NB4 (cell line): ENCODE measurements around the gene H19.

Experiments
- DNase-seq: peaks from one replicate; pipeline ENCODE4 v3.0.0; 2010; ENCODE audit warnings: low read depth
- H3K4me3 ChIP-seq: one replicate; pipeline ENCODE4 v1.5.1; 2011; ENCODE audit warnings: mild to moderate bottlenecking, low read depth, low read length, moderate library complexity
- MYC ChIP-seq: IDR thresholded peaks from 2 replicates; pipeline ENCODE4 v1.6.1; 2011; ENCODE audit warnings: low read depth, low read length
- POLR2A ChIP-seq: IDR thresholded peaks from 2 replicates; pipeline ENCODE4 v1.6.1; 2011; ENCODE audit warnings: mild to moderate bottlenecking; ENCODE audit not compliant: insufficient read length; ENCODE audit errors: extremely low read depth
- TF ChIP-seq, protein P1 (sequence below): IDR thresholded peaks from one replicate; pipeline ENCODE4 v1.5.1; 2012; ENCODE audit warnings: low read depth, low read length
- TF ChIP-seq, protein P2 (sequence below): IDR thresholded peaks from 2 replicates; pipeline ENCODE4 v1.6.1; 2011; ENCODE audit warnings: low read depth, low read length

H19 gene

DNA sequence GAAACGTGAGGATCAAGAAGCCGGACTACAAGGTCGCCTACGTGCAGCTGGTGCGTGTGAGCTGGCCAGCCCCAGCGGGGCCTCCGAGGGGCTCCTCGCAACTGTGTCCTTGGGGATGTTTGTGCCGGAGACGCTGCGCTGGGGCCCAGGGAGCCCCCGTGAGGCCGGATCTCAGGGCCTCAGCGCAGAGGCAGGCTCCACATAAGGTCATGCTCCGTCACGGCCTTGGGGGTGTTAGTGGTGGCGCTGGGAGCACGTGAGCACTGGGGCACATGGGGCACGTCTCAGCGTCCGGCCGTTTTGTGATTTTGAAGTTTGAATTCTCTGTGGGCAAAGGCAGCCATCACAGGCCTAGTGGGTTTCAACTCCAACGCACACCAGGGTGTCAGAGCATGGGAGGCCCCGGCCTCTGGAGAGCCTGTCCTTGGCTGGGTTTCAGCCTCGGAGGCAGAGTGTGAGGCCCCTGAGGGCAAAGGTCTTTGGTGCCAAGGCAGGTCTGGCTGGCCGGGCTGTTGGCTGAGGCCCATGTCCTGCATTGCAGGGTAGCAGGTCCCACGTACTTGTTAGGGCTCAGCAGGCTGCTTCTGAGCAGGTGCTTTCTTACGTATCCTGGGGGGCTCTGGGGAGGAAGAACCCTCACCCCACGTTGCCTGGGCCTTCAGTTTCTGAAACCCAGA, 44.7 kb downstream of the H19 start:
- no peak for TF ChIP-seq POLR2A
- no peak for TF ChIP-seq MYC
- TF ChIP-seq, protein P1, sequence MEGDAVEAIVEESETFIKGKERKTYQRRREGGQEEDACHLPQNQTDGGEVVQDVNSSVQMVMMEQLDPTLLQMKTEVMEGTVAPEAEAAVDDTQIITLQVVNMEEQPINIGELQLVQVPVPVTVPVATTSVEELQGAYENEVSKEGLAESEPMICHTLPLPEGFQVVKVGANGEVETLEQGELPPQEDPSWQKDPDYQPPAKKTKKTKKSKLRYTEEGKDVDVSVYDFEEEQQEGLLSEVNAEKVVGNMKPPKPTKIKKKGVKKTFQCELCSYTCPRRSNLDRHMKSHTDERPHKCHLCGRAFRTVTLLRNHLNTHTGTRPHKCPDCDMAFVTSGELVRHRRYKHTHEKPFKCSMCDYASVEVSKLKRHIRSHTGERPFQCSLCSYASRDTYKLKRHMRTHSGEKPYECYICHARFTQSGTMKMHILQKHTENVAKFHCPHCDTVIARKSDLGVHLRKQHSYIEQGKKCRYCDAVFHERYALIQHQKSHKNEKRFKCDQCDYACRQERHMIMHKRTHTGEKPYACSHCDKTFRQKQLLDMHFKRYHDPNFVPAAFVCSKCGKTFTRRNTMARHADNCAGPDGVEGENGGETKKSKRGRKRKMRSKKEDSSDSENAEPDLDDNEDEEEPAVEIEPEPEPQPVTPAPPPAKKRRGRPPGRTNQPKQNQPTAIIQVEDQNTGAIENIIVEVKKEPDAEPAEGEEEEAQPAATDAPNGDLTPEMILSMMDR = no peak
- TF ChIP-seq, protein P2, sequence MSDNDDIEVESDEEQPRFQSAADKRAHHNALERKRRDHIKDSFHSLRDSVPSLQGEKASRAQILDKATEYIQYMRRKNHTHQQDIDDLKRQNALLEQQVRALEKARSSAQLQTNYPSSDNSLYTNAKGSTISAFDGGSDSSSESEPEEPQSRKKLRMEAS = no peak
- no peak overlapping the region for H3K4me3 ChIP-seq
- DNase-seq = no peak

DNA sequence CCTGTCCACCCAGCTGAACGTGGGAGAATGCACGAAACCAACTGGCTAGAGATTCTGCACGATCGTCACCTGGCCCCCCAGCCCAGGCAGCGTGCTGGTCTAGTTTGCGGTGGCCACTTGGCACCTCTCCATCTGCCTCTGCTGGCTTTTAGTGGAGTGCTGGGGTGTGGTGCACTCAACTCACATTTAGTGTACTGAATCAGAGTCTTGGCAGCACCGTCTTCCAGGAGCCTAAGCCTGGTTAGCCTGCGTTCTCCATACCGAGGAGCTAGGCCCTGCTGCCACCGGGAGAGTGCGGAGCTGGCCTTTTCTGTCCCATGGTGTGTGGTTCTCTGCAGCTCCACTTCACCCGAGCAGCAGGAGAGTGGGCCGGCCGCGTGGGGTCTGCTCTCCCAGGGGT, 47.7 kb downstream of the H19 start:
- H3K4me3 ChIP-seq = no peak overlapping the region
- no peak for DNase-seq
- TF ChIP-seq, protein P2 = no peak
- TF ChIP-seq POLR2A = no peak
- TF ChIP-seq MYC = no peak
- TF ChIP-seq, protein P1 = no peak

DNA sequence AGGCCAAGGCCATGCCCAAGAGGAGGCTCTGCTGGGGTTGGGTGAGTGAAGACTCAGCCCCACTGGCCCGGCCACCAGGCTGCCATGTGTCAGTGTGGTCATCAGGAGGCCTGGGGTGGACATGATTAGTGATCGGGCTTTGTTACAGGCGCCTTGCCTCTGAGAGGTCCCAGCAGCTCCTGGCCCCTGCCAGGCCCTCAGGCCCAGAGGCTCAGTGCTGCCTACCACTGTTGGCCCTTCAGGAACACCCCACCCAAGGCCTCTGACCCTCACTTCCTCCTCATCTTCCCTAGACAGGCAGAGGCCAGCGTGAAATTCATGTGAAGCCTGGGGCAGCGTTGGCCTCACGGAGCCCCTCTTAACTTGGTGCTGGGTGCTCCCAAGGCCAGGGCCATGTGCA, 48.3 kb downstream of the H19 start:
- no peak overlapping the region for H3K4me3 ChIP-seq
- TF ChIP-seq, protein P1 = no peak
- no peak for TF ChIP-seq POLR2A
- no peak for TF ChIP-seq MYC
- TF ChIP-seq, protein P2 = no peak
- no peak for DNase-seq

DNA sequence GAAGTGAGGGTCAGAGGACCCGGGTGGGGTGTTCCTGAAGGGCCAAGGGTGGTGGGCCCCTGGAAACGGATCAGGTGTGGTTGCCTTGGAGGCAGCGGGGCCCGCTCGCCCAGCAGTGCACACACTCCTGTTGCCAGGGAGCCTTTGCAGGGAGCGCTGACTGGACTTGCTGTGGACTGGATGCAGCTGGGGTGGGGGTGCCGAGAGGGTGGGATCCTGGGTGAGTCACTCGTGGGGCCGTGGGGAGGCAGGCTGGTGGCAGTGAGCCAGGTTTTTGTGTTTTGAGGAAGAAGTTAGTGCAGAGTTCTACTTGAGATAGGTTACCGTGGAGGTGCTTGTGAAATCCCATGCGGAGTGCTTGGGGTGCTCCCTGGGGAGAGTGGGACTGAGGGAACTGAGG, 49.3 kb downstream of the H19 start:
- H3K4me3 ChIP-seq = no peak overlapping the region
- no peak for DNase-seq
- TF ChIP-seq MYC (no peak), POLR2A (no peak)
- TF ChIP-seq, protein P2 = no peak
- TF ChIP-seq, protein P1 = no peak

DNA sequence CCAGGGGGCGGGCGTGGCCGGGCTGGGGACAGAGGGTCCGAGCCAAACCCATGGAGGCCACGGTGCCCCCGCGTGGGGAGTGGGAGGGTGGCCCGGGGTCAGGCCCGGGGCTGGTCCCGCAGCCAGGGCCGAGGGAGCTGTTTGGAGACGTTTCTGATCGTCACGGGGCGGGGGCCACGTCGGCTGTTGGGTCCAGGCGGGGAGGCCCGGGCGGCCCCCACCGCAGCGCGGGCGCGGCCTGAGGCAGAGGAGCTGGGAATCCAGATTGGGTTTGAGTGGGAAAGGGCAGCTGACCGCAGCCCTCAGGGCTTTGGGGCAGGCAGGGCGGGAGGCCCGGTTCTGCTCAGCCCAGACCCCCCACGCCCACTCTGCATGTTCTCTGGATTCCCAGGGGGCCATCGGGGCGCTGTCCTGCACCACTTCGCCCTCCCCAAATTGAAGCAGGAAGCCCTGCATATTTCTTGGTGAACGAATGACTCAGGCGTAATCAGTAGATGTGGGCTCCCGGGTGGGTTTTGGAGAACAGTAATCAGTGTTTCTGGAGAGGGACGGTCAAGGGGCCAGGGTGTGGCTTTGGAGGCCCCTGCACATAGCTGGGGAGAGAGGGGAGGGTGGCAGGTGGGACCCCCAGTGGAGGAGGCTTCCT, 49.9 kb downstream of the H19 start:
- no peak for DNase-seq
- TF ChIP-seq MYC = no peak
- TF ChIP-seq, protein P2 = no peak
- TF ChIP-seq, protein P1 = no peak
- no peak for TF ChIP-seq POLR2A
- no peak overlapping the region for H3K4me3 ChIP-seq
